Activated CD8-positive, alpha-beta memory T cell treated with anti-CD3 and anti-CD28 coated beads, Interleukin-2, amount 50 U/mL, for 48 hours (primary cell): ENCODE measurements around the gene PLA2G15.
"Not testable (repeated sequence)": the region's sequence is repeated elsewhere in the genome, so short reads cannot be mapped to it uniquely, and the experiment has no call there.

Experiments
- DNase-seq: peaks from one replicate; pipeline ENCODE4 v3.0.0-alpha.2; 2020

Gene PLA2G15

DNA sequence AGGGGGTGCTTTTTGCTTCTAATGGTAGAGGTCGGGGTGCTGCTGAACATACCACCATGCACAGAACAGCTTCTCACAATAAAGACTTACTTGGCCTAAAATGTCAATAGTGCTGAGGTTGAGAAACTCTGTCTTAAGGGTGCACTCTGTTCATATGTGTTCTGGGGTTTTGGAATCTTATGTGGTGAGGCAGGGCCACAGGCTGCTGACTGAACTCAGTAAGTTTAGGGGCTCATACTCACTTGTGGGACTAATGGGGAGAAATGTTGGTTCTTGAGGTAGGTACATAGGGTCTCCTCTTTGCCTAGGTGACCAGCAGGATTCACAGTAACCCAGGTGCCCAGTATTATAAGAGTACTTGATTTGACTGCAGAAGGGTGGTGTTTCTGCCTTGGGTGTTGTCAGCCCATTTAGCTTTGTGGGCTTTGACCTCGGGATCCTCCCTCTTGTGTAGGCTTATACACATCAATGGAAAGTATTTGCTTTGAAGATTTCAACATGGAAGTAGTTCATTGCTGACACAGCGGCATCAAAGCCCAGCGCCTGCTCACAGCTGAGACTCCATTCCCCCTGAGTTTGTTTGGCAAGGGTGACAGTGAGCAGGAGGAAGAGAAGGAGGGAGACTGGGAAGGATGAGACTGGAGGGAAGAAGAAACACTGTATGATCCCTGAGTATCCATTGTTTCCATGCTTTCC lies 36.3 kb downstream of the PLA2G15 start:
- no peak for DNase-seq

GRCh38 chr16:68282064-68282452 lies 36.9 kb downstream of the PLA2G15 start:
- DNase-seq: no peak

GRCh38 chr16:68283346-68283745 lies 38.2 kb downstream of the PLA2G15 start:
- DNase-seq: no peak

GRCh38 chr16:68283801-68284598 lies 38.8 kb downstream of the PLA2G15 start:
- no peak for DNase-seq

DNA sequence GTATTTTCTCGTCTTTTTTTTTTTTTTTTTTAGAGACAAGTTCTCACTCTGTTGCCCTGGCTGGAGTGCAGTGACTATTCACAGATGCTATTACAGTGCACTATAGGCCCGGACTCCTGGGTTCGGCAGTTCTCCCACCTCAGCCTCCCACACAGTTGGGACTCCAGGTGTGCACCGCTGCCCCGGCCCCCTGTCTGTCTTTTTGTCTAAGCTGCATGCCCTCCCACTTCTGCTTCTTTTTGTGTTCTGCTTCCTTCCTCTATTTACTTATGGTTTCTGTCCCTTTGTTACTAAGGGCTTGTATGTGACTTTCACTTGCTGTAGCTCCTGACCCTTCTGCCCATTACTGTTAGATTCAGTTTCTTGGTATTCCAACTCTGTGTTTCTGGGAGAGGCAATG lies 39.7 kb downstream of the PLA2G15 start:
- no peak for DNase-seq

GRCh38 chr16:68285683-68286082 lies 40.5 kb downstream of the PLA2G15 start:
- no peak for DNase-seq

- DNase-seq: no peak
These were observed 41.2 kb downstream of the PLA2G15 start for GRCh38 chr16:68286153-68287074.

DNA sequence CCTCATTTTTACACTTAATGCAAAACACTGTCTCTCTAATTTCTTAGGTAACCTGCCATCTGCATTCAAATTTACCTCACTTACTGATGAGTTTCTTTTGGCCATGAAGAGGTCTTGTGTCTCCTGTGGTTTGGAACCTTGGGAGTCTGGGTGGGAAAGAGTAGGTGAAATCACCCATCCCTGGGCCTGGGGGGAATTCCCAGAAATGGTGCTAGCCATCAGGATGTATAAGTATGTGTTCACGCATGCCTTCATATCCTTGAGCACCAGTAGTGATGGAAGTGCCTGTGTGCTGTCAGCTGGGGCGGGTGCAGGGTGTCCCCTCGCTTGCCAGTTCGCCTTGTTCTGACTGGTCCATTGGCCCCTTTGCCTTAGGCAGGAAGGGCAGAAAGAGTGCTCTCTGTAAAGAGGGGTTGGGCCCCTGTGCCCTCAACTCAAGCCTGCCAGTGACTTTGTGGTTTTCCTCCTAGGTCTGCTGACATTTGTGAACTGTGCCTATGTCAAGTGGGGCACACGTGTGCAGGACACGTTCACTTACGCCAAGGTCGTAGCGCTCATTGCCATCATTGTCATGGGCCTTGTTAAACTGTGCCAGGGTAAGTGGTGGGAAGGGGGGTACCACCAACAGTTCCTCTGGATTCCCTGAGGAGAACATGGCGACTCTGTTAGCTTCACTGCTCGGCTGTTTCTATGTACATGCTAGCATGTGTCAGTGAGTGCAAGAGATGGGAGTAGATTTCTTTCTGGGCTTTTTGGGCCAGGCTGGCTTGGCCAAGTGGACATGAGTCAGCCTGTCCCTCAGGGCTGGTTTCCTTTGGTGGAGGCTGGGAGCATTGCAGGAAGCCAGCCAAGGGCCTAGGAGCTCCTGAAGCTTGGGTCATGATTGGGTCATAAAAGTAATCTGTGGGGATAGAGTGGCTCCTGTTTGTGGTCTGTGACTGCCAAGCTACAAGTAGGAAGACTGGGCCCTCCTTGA lies 42.4 kb downstream of the PLA2G15 start:
- DNase-seq: no peak

GRCh38 chr16:68288252-68288650 lies 43.1 kb downstream of the PLA2G15 start:
- DNase-seq: no peak

DNA sequence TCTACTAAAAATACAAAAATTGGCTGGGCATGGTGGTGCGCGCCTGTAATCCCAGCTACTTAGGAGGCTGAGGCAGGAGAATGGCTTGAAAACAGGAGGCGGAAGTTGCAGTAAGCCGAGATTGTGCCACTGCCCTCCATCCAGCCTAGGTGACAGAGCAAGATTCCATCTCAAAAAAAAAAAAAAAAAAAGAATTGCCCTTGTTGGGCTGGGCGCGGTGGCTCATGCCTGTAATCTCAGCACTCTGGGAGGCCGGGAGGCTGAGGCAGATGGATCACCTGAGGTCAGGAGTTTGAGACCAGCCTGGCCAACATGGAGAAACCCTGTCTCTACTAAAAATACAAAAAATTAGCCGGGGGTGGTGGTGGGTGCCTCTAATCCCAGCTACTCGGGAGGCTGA lies 43.6 kb downstream of the PLA2G15 start:
- DNase-seq: not testable (repeated sequence)

- no peak for DNase-seq
These were observed 44.0 kb downstream of the PLA2G15 start for GRCh38 chr16:68289202-68289601.

- DNase-seq: peak; percentile 81
These were observed 44.6 kb downstream of the PLA2G15 start for GRCh38 chr16:68289621-68290329.

- no peak for DNase-seq
These were observed 45.3 kb downstream of the PLA2G15 start for GRCh38 chr16:68290450-68290849.

DNA sequence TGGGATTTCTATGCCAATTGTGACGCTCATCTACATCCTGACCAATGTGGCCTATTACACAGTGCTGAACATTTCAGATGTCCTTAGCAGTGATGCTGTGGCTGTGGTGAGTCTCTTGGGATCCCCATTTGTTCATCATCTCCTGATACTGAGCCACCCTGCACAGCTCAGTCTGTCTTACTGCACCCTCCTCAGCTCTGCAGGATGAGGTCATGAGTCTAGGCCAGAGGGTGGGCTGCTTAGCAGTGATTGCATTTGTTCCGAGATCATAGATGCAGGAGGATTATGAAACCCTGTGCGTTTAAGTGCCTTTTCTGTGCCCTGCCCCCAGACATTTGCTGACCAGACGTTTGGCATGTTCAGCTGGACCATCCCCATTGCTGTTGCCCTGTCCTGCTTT lies 46.1 kb downstream of the PLA2G15 start:
- DNase-seq: no peak

- no peak for DNase-seq
These were observed 47.3 kb downstream of the PLA2G15 start for GRCh38 chr16:68292425-68292824.

- no peak for DNase-seq
These were observed 51.1 kb downstream of the PLA2G15 start for GRCh38 chr16:68296291-68296690.

DNA sequence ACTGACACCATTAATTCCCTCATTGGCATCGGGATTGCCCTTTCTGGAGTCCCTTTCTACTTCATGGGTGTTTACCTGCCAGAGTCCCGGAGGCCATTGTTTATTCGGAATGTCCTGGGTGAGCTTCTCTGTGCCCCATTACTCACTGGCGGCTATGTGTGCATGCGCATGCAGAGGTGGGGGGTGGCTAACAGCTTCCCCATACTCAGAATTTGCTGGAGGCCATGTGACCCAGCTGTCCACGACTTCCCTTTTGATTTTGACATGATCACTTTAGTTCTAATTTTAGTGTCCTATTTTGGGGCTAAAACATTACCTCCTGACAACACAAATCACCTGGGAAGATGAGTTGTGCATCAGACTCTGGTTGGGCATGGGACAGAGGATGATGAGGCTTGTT lies 51.5 kb downstream of the PLA2G15 start:
- no peak for DNase-seq

GRCh38 chr16:68297908-68298307 lies 52.7 kb downstream of the PLA2G15 start:
- no peak for DNase-seq

- no peak for DNase-seq
These were observed 53.1 kb downstream of the PLA2G15 start for GRCh38 chr16:68298312-68298711.

GRCh38 chr16:68298907-68299561 lies 53.9 kb downstream of the PLA2G15 start:
- no peak for DNase-seq
